GM12878 (cell line): ENCODE measurements around the gene TPRA1. TPM values are rescaled to one million over a fixed set of nuclear protein-coding genes. Genes with fewer than 3 reads are reported as not detected.

Experiments used
- ATAC-seq: fragments of 200-7000 bp; cut with Tn5 transposase; 3 replicates; pipeline ENCODE4 v1.9.1; 2020; ENCODE audit warnings: mild to moderate bottlenecking, moderate library complexity
- BruUV-seq: library from RNA; stranded (reverse); fragments of 400-500 nt; replicated peaks from 2 replicates; lab custom pipeline; 2021; lab: Mats Ljungman, UMichigan
- CTCF ChIA-PET: fragments of 300-600 bp; sonication (Branson Sonifier 250); formaldehyde crosslinking; extraction: SDS; loops from one replicate; lab custom pipeline; 2021; ENCODE audit warnings: inconsistent platforms; lab: Yijun Ruan, JAX
- POLR2A ChIA-PET: fragments of 350-600 bp; formaldehyde crosslinking; extraction: SDS; loops from one replicate; lab custom pipeline; 2021; ENCODE audit warnings: inconsistent platforms; lab: Charles Lee
- RAD21 ChIA-PET: fragments of 300-600 bp; sonication (Branson Sonifier 250); formaldehyde crosslinking; loops from one replicate; lab custom pipeline; 2023; ENCODE audit warnings: antibody characterized with exemption; ENCODE audit not compliant: unreplicated experiment; lab: Charles Lee
- SMC1A ChIA-PET: fragments of 300-600 bp; sonication (Branson Sonifier 250); formaldehyde crosslinking; loops from one replicate; lab custom pipeline; 2023; ENCODE audit not compliant: unreplicated experiment, uncharacterized antibody; lab: Charles Lee
- DNase-seq: peaks from one replicate; pipeline ENCODE4 v3.0.0-alpha.2; 2011; ENCODE audit warnings: low read depth, low spot score
- FAIRE-seq: peaks from 3 replicates; lab custom pipeline; 2011; peaks lifted over from hg19 to GRCh38; lab: Jason Lieb, UNC
- H2AFZ ChIP-seq: 2 replicates; pipeline ENCODE4 v1.6.0; 2011; ENCODE audit warnings: low read depth, low read length, control low read depth; ENCODE audit not compliant: control insufficient read depth
- H3K27ac ChIP-seq: 2 replicates; pipeline ENCODE4 v1.5.1; 2011; ENCODE audit warnings: control low read depth; ENCODE audit not compliant: control insufficient read depth, insufficient read depth
- H3K27me3 ChIP-seq, 2 experiments: replicated peaks in 1 of 2; 2 replicates each; pipeline versions ENCODE4 v1.6.0 to v1.6.1; 2011; ENCODE audit warnings: low read length in 1 of 2; ENCODE audit not compliant: control insufficient read depth in 2 of 2, insufficient read depth in 2 of 2
- H3K36me3 ChIP-seq, 2 experiments: 2 replicates each; pipeline ENCODE4 v1.5.1; 2011; ENCODE audit warnings: low read length in 1 of 2; ENCODE audit not compliant: control insufficient read depth in 2 of 2, insufficient read depth in 2 of 2
- H3K4me1 ChIP-seq: 2 replicates; pipeline ENCODE4 v1.6.1; 2011; ENCODE audit warnings: mild to moderate bottlenecking, low read length, moderate library complexity, mixed read lengths; ENCODE audit not compliant: control insufficient read depth, insufficient read depth
- H3K4me2 ChIP-seq: 2 replicates; pipeline ENCODE4 v1.6.0; 2011; ENCODE audit warnings: control low read depth; ENCODE audit not compliant: control insufficient read depth, insufficient read depth
- H3K4me3 ChIP-seq: fragments of 200-600 bp; sonication (generic); 2 replicates; pipeline ENCODE4 v1.5.1; 2016
- H3K79me2 ChIP-seq: 2 replicates; pipeline ENCODE4 v1.6.0; 2011; ENCODE audit warnings: low read length; ENCODE audit not compliant: control insufficient read depth, insufficient read depth
- H3K9ac ChIP-seq: 2 replicates; pipeline ENCODE4 v1.8.0; 2011; ENCODE audit warnings: low read length, control low read depth, mixed read lengths; ENCODE audit not compliant: control insufficient read depth, insufficient read depth
- H3K9me3 ChIP-seq: replicated peaks from 3 replicates; pipeline ENCODE4 v1.5.1; 2011; ENCODE audit warnings: mild to moderate bottlenecking, low read length; ENCODE audit not compliant: control insufficient read depth, insufficient read depth
- H4K20me1 ChIP-seq: 2 replicates; pipeline ENCODE4 v1.6.0; 2011; ENCODE audit not compliant: control insufficient read depth, insufficient read depth
- ATF7 ChIP-seq: fragments of 450-650 bp; IDR thresholded peaks from 2 replicates; pipeline ENCODE4 v1.6.1; 2016; ENCODE audit warnings: low read depth, mild to moderate bottlenecking
- BMI1 ChIP-seq: fragments of 450-650 bp; IDR thresholded peaks from 2 replicates; pipeline ENCODE4 v1.6.1; 2016; ENCODE audit warnings: mild to moderate bottlenecking, moderate library complexity, borderline replicate concordance
- CREM ChIP-seq: IDR thresholded peaks from 2 replicates; pipeline ENCODE4 v1.6.1; 2014; ENCODE audit warnings: antibody characterized with exemption, low read depth
- HDGF ChIP-seq: fragments of 450-650 bp; IDR thresholded peaks from 2 replicates; pipeline ENCODE4 v1.6.1; 2016; ENCODE audit warnings: antibody characterized with exemption
- NR2C2 ChIP-seq: IDR thresholded peaks from 2 replicates; pipeline ENCODE4 v1.6.1; 2011; ENCODE audit warnings: borderline replicate concordance, low read depth; ENCODE audit not compliant: control insufficient read depth, insufficient read length
- POLR2AphosphoS5 ChIP-seq: IDR thresholded peaks from 2 replicates; pipeline ENCODE4 v1.6.1; 2011; ENCODE audit warnings: mild to moderate bottlenecking, low read length, inconsistent platforms
- RAD21 ChIP-seq: IDR thresholded peaks from 2 replicates; pipeline ENCODE4 v1.6.1; 2011; ENCODE audit warnings: mild to moderate bottlenecking, low read depth, low read length, moderate library complexity; ENCODE audit not compliant: insufficient read depth
- SUZ12 ChIP-seq: fragments of 200-600 bp; sonication (generic); IDR thresholded peaks from one replicate; pipeline ENCODE4 v1.6.1; 2018; ENCODE audit warnings: antibody characterized with exemption, mild to moderate bottlenecking; ENCODE audit not compliant: unreplicated experiment
- WRNIP1 ChIP-seq: IDR thresholded peaks from 2 replicates; pipeline ENCODE4 v1.6.1; 2011; ENCODE audit warnings: low read depth, low read length, improper control_type of control experiment, borderline replicate concordance
- ZNF217 ChIP-seq: fragments of 450-650 bp; IDR thresholded peaks from 2 replicates; pipeline ENCODE4 v1.6.1; 2017; ENCODE audit warnings: antibody characterized with exemption, mild to moderate bottlenecking
- WGBS: methylation state at CpG from one replicate; pipeline ENCODE4 v1.1.6; 2016; ENCODE audit warnings: low lambda C conversion rate; ENCODE audit not compliant: insufficient replicate concordance, insufficient coverage; ENCODE audit errors: missing lambda C conversion rate; 5-methylcytosine and 5-hydroxymethylcytosine counted together
- in situ Hi-C: fragments of 300-500 bp; cut with MboI; formaldehyde crosslinking; loops from 9 replicates; pipeline ENCODE4 v1.14.3; 2018; ENCODE audit warnings: mixed read lengths
- intact Hi-C: fragments of 100-400 bp; cut with micrococcal nuclease; formaldehyde crosslinking; loops from one replicate; pipeline ENCODE4 v1.14.2; 2022; ENCODE audit not compliant: unreplicated experiment
- polyA plus RNA-seq, 11 experiments: library from polyadenylated mRNA; depleted of rRNA in 4 of 11; unstranded in 6 of 11; stranded (reverse) in 5 of 11; fragments of >200 nt; fragmentation: Nextera tagmentation in 4 of 11; fragmentation: Illumina TruSeq in 1 of 11; extraction: Ambion mirVana in 4 of 11; extraction: Trizol in 1 of 11; gene quantifications; 1 replicate in 1 of 11; 2 replicates in 10 of 11; pipeline versions ENCODE4 v1.2.1 to v1.2.3, GENCODE V29; 2011 to 2016; ENCODE audit warnings: inconsistent platforms in 2 of 11, missing spikeins in 2 of 11, low read depth in 1 of 11
- total RNA-seq, 4 experiments: library from RNA; depleted of rRNA in 3 of 4; stranded (reverse); fragments of >200 nt in 3 of 4; fragmentation: Illumina TruSeq in 1 of 4; extraction: Trizol in 1 of 4; gene quantifications; 2 replicates each; pipeline versions ENCODE4 v1.2.1 to v1.2.3, GENCODE V29; 2013 to 2021
- TF ChIP-seq, protein P1 (sequence below): IDR thresholded peaks from 2 replicates; pipeline ENCODE4 v1.6.1; 2012; ENCODE audit warnings: improper control_type of control experiment, low read depth, low read length; ENCODE audit not compliant: insufficient replicate concordance
- TF ChIP-seq, protein P2 (sequence below): fragments of 450-650 bp; IDR thresholded peaks from 2 replicates; pipeline ENCODE4 v1.6.1; 2017; ENCODE audit warnings: mild to moderate bottlenecking, moderate library complexity
- TF ChIP-seq, protein P3 (sequence below): IDR thresholded peaks from 2 replicates; pipeline ENCODE4 v1.6.1; 2012; ENCODE audit warnings: low read length, inconsistent platforms

The TPRA1 gene
- total and polyA plus RNA-seq, 10 of the 15 experiments (the other 5 are each of a cell fraction or from before 2014, with no cell fraction given) = 1.8 to 39.6 (median 26.6) TPM

DNA sequence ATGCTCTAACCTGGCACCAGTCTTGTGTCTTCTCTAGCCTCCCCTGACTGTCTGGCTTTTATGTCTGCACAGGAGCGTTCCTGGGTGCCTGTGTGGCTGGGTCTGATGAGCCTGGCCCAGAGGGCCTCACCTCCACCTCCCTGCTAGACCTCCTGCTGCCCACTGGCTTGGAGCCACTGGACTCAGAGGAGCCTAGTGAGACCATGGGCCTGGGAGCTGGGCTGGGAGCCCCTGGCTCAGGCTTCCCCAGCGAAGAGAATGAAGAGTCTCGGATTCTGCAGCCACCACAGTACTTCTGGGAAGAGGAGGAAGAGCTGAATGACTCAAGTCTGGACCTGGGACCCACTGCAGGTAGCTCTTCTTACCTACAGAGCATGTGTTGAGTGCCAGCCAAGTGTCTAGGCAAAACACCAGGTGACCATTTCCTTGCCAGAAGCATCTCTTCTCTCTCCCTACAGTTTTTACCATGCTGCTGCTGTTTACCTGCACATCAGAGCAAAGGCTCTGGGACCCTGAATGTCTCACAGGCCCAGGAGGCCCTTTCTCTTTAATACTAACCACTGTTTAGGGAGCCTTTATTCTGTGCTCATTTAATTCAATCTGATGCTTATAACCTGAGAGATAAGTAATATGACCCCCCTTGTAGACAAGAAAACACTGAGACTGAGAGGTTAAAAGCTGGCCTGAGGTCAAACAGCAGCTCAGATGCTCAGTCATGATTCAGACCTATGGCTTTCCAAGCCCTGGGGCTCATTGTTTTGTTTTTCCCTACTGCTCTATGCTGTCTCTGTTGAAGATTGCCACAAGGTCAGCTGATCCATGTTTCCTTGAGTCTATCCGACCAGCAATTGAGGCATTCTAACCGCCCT, 48.9 kb upstream of the TPRA1 start:
- H4K20me1 ChIP-seq = no peaks in the 10 kb centered on the region
- intact Hi-C loops (no loop called here), in situ Hi-C loops (no loop called here)
- H3K4me3 ChIP-seq = no peak overlapping the region
- CTCF ChIA-PET = interaction anchor here (1.2 to 1.3 kb wide), 3 partner anchors 64 to 331 kb away, joined by 3 to 4 read pairs (median 3); no protein-coding TSS in a partner anchor
- FAIRE-seq (no peak), ATAC-seq (no peak), DNase-seq (no peak)
- no peak overlapping the region for H3K9ac ChIP-seq
- H3K27me3 ChIP-seq = no peaks in the 10 kb centered on the region
- BruUV-seq = no TSS peak
- WGBS = 78% methylated on average over 5 of the region's 5 CpGs
- SMC1A ChIA-PET = no interaction called here
- no peaks in the 10 kb centered on the region for H3K36me3 ChIP-seq
- H3K4me2 ChIP-seq = no peak overlapping the region
- no peaks in the 10 kb centered on the region for H3K4me1 ChIP-seq
- POLR2A ChIA-PET = no interaction called here
- H3K9me3 ChIP-seq = no peaks in the 10 kb centered on the region
- H2AFZ ChIP-seq = no peak overlapping the region
- RAD21 ChIA-PET = no interaction called here
- H3K27ac ChIP-seq = no peak overlapping the region
- H3K79me2 ChIP-seq = no peaks in the 10 kb centered on the region
- TF ChIP-seq, protein P1, sequence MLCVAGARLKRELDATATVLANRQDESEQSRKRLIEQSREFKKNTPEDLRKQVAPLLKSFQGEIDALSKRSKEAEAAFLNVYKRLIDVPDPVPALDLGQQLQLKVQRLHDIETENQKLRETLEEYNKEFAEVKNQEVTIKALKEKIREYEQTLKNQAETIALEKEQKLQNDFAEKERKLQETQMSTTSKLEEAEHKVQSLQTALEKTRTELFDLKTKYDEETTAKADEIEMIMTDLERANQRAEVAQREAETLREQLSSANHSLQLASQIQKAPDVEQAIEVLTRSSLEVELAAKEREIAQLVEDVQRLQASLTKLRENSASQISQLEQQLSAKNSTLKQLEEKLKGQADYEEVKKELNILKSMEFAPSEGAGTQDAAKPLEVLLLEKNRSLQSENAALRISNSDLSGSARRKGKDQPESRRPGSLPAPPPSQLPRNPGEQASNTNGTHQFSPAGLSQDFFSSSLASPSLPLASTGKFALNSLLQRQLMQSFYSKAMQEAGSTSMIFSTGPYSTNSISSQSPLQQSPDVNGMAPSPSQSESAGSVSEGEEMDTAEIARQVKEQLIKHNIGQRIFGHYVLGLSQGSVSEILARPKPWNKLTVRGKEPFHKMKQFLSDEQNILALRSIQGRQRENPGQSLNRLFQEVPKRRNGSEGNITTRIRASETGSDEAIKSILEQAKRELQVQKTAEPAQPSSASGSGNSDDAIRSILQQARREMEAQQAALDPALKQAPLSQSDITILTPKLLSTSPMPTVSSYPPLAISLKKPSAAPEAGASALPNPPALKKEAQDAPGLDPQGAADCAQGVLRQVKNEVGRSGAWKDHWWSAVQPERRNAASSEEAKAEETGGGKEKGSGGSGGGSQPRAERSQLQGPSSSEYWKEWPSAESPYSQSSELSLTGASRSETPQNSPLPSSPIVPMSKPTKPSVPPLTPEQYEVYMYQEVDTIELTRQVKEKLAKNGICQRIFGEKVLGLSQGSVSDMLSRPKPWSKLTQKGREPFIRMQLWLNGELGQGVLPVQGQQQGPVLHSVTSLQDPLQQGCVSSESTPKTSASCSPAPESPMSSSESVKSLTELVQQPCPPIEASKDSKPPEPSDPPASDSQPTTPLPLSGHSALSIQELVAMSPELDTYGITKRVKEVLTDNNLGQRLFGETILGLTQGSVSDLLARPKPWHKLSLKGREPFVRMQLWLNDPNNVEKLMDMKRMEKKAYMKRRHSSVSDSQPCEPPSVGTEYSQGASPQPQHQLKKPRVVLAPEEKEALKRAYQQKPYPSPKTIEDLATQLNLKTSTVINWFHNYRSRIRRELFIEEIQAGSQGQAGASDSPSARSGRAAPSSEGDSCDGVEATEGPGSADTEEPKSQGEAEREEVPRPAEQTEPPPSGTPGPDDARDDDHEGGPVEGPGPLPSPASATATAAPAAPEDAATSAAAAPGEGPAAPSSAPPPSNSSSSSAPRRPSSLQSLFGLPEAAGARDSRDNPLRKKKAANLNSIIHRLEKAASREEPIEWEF = no peak
- TF ChIP-seq BMI1 (no peak), ATF7 (no peak), SUZ12 (no peak), WRNIP1 (no peak), ZNF217 (no peak), POLR2AphosphoS5 (no peak), RAD21 (no peak), CREM (no peak), NR2C2 (no peak), HDGF (no peak)
- TF ChIP-seq, protein P2, sequence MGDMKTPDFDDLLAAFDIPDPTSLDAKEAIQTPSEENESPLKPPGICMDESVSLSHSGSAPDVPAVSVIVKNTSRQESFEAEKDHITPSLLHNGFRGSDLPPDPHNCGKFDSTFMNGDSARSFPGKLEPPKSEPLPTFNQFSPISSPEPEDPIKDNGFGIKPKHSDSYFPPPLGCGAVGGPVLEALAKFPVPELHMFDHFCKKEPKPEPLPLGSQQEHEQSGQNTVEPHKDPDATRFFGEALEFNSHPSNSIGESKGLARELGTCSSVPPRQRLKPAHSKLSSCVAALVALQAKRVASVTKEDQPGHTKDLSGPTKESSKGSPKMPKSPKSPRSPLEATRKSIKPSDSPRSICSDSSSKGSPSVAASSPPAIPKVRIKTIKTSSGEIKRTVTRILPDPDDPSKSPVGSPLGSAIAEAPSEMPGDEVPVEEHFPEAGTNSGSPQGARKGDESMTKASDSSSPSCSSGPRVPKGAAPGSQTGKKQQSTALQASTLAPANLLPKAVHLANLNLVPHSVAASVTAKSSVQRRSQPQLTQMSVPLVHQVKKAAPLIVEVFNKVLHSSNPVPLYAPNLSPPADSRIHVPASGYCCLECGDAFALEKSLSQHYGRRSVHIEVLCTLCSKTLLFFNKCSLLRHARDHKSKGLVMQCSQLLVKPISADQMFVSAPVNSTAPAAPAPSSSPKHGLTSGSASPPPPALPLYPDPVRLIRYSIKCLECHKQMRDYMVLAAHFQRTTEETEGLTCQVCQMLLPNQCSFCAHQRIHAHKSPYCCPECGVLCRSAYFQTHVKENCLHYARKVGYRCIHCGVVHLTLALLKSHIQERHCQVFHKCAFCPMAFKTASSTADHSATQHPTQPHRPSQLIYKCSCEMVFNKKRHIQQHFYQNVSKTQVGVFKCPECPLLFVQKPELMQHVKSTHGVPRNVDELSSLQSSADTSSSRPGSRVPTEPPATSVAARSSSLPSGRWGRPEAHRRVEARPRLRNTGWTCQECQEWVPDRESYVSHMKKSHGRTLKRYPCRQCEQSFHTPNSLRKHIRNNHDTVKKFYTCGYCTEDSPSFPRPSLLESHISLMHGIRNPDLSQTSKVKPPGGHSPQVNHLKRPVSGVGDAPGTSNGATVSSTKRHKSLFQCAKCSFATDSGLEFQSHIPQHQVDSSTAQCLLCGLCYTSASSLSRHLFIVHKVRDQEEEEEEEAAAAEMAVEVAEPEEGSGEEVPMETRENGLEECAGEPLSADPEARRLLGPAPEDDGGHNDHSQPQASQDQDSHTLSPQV = no peak
- TF ChIP-seq, protein P3, sequence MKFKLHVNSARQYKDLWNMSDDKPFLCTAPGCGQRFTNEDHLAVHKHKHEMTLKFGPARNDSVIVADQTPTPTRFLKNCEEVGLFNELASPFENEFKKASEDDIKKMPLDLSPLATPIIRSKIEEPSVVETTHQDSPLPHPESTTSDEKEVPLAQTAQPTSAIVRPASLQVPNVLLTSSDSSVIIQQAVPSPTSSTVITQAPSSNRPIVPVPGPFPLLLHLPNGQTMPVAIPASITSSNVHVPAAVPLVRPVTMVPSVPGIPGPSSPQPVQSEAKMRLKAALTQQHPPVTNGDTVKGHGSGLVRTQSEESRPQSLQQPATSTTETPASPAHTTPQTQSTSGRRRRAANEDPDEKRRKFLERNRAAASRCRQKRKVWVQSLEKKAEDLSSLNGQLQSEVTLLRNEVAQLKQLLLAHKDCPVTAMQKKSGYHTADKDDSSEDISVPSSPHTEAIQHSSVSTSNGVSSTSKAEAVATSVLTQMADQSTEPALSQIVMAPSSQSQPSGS = no peak
